ENCODE results near the gene BZW2.

BZW2 gene

GRCh38 chr7:16708511-16708910, 62.5 kb downstream of the BZW2 start:
- Mint-ChIP-seq H3K27me3 (ENCODE audit: low read depth) (no peaks in the 10 kb centered on the region), H3K9me3 (no peaks in the 10 kb centered on the region), H3K4me3 (no peak overlapping the region), H3K36me3 (ENCODE audit: low read depth) (peaks cover 31% of the 10 kb centered on the region), H3K4me1 (ENCODE audit: low read depth) (peaks cover 8% of the 10 kb centered on the region), H3K27ac (no peak overlapping the region)

- H3K27me3 Mint-ChIP-seq (ENCODE audit: low read depth), result no peaks in the 10 kb centered on the region
- H3K27ac Mint-ChIP-seq, result no peak overlapping the region
- no peak overlapping the region for H3K4me3 Mint-ChIP-seq
- H3K4me1 Mint-ChIP-seq (ENCODE audit: low read depth), result peaks cover 8% of the 10 kb centered on the region
- peaks cover 29% of the 10 kb centered on the region for H3K36me3 Mint-ChIP-seq (ENCODE audit: low read depth)
- no peaks in the 10 kb centered on the region for H3K9me3 Mint-ChIP-seq
Measured at GRCh38 chr7:16708980-16709379, 63.0 kb downstream of the BZW2 start.

GRCh38 chr7:16710651-16711050, 64.7 kb downstream of the BZW2 start:
- peaks cover 23% of the 10 kb centered on the region for H3K36me3 Mint-ChIP-seq (ENCODE audit: low read depth)
- H3K27me3 Mint-ChIP-seq (ENCODE audit: low read depth), result no peaks in the 10 kb centered on the region
- peaks cover 8% of the 10 kb centered on the region for H3K4me1 Mint-ChIP-seq (ENCODE audit: low read depth)
- H3K4me3 Mint-ChIP-seq, result no peak overlapping the region
- H3K9me3 Mint-ChIP-seq, result no peaks in the 10 kb centered on the region
- no peak overlapping the region for H3K27ac Mint-ChIP-seq

GRCh38 chr7:16711730-16712129, 65.7 kb downstream of the BZW2 start:
- Mint-ChIP-seq H3K27ac (no peak overlapping the region), H3K4me3 (no peak overlapping the region), H3K9me3 (no peaks in the 10 kb centered on the region), H3K27me3 (ENCODE audit: low read depth) (no peaks in the 10 kb centered on the region), H3K4me1 (ENCODE audit: low read depth) (peaks cover 8% of the 10 kb centered on the region), H3K36me3 (ENCODE audit: low read depth) (peaks cover 14% of the 10 kb centered on the region)

GRCh38 chr7:16712916-16713315, 66.9 kb downstream of the BZW2 start:
- H3K36me3 Mint-ChIP-seq (ENCODE audit: low read depth), result peaks cover 13% of the 10 kb centered on the region
- H3K4me1 Mint-ChIP-seq (ENCODE audit: low read depth), result peaks cover 8% of the 10 kb centered on the region
- H3K27ac Mint-ChIP-seq, result no peak overlapping the region
- H3K9me3 Mint-ChIP-seq, result no peaks in the 10 kb centered on the region
- H3K4me3 Mint-ChIP-seq, result no peak overlapping the region
- no peaks in the 10 kb centered on the region for H3K27me3 Mint-ChIP-seq (ENCODE audit: low read depth)

- Mint-ChIP-seq H3K27ac (no peak overlapping the region), H3K4me1 (ENCODE audit: low read depth) (peaks cover 3% of the 10 kb centered on the region), H3K36me3 (ENCODE audit: low read depth) (peaks cover 8% of the 10 kb centered on the region), H3K27me3 (ENCODE audit: low read depth) (no peaks in the 10 kb centered on the region), H3K4me3 (no peak overlapping the region), H3K9me3 (no peaks in the 10 kb centered on the region)
Measured at GRCh38 chr7:16715928-16716327, 69.9 kb downstream of the BZW2 start.

GRCh38 chr7:16718111-16718656, 72.2 kb downstream of the BZW2 start:
- Mint-ChIP-seq H3K4me1 (ENCODE audit: low read depth) (no peaks in the 10 kb centered on the region), H3K27ac (no peak overlapping the region), H3K27me3 (ENCODE audit: low read depth) (no peaks in the 10 kb centered on the region), H3K36me3 (ENCODE audit: low read depth) (no peaks in the 10 kb centered on the region), H3K4me3 (no peak overlapping the region), H3K9me3 (no peaks in the 10 kb centered on the region)

GRCh38 chr7:16719699-16720098, 73.7 kb downstream of the BZW2 start:
- no peaks in the 10 kb centered on the region for H3K4me1 Mint-ChIP-seq (ENCODE audit: low read depth)
- no peak overlapping the region for H3K27ac Mint-ChIP-seq

GRCh38 chr7:16721541-16721940, 75.6 kb downstream of the BZW2 start:
- no peaks in the 10 kb centered on the region for H3K27me3 Mint-ChIP-seq (ENCODE audit: low read depth)
- H3K9me3 Mint-ChIP-seq, result no peaks in the 10 kb centered on the region
- no peaks in the 10 kb centered on the region for H3K4me1 Mint-ChIP-seq (ENCODE audit: low read depth)
- no peaks in the 10 kb centered on the region for H3K36me3 Mint-ChIP-seq (ENCODE audit: low read depth)
- no peak overlapping the region for H3K27ac Mint-ChIP-seq
- no peak overlapping the region for H3K4me3 Mint-ChIP-seq

More at GRCh38 chr7:16719699-16720098, 73.7 kb downstream of the BZW2 start:
- Mint-ChIP-seq H3K4me3 (no peak overlapping the region), H3K36me3 (ENCODE audit: low read depth) (no peaks in the 10 kb centered on the region), H3K27me3 (ENCODE audit: low read depth) (no peaks in the 10 kb centered on the region), H3K9me3 (no peaks in the 10 kb centered on the region)

GRCh38 chr7:16724344-16724743, 78.4 kb downstream of the BZW2 start:
- no peaks in the 10 kb centered on the region for H3K27me3 Mint-ChIP-seq (ENCODE audit: low read depth)
- no peaks in the 10 kb centered on the region for H3K4me1 Mint-ChIP-seq (ENCODE audit: low read depth)
- no peaks in the 10 kb centered on the region for H3K9me3 Mint-ChIP-seq
- H3K27ac Mint-ChIP-seq, result no peak overlapping the region
- no peaks in the 10 kb centered on the region for H3K36me3 Mint-ChIP-seq (ENCODE audit: low read depth)
- no peak overlapping the region for H3K4me3 Mint-ChIP-seq

GRCh38 chr7:16726189-16726588, 80.2 kb downstream of the BZW2 start:
- no peak overlapping the region for H3K4me3 Mint-ChIP-seq
- no peaks in the 10 kb centered on the region for H3K4me1 Mint-ChIP-seq (ENCODE audit: low read depth)
- no peaks in the 10 kb centered on the region for H3K9me3 Mint-ChIP-seq
- H3K27me3 Mint-ChIP-seq (ENCODE audit: low read depth), result no peaks in the 10 kb centered on the region
- H3K36me3 Mint-ChIP-seq (ENCODE audit: low read depth), result no peaks in the 10 kb centered on the region
- H3K27ac Mint-ChIP-seq, result no peak overlapping the region

GRCh38 chr7:16727736-16728135, 81.8 kb downstream of the BZW2 start:
- no peaks in the 10 kb centered on the region for H3K36me3 Mint-ChIP-seq (ENCODE audit: low read depth)
- H3K4me3 Mint-ChIP-seq, result no peak overlapping the region
- H3K27me3 Mint-ChIP-seq (ENCODE audit: low read depth), result no peaks in the 10 kb centered on the region
- H3K4me1 Mint-ChIP-seq (ENCODE audit: low read depth), result no peaks in the 10 kb centered on the region
- no peaks in the 10 kb centered on the region for H3K9me3 Mint-ChIP-seq
- H3K27ac Mint-ChIP-seq, result no peak overlapping the region

- H3K27ac Mint-ChIP-seq, result no peak overlapping the region
- H3K4me1 Mint-ChIP-seq (ENCODE audit: low read depth), result no peaks in the 10 kb centered on the region
- H3K4me3 Mint-ChIP-seq, result no peak overlapping the region
- H3K36me3 Mint-ChIP-seq (ENCODE audit: low read depth), result no peaks in the 10 kb centered on the region
- no peaks in the 10 kb centered on the region for H3K27me3 Mint-ChIP-seq (ENCODE audit: low read depth)
- no peaks in the 10 kb centered on the region for H3K9me3 Mint-ChIP-seq
Measured at GRCh38 chr7:16728811-16729210, 82.8 kb downstream of the BZW2 start.

- H3K9me3 Mint-ChIP-seq, result no peaks in the 10 kb centered on the region
- H3K4me1 Mint-ChIP-seq (ENCODE audit: low read depth), result peaks cover 3% of the 10 kb centered on the region
- no peaks in the 10 kb centered on the region for H3K36me3 Mint-ChIP-seq (ENCODE audit: low read depth)
- no peak overlapping the region for H3K4me3 Mint-ChIP-seq
- H3K27ac Mint-ChIP-seq, result no peak overlapping the region
- no peaks in the 10 kb centered on the region for H3K27me3 Mint-ChIP-seq (ENCODE audit: low read depth)
Measured at GRCh38 chr7:16729541-16729940, 83.6 kb downstream of the BZW2 start.

GRCh38 chr7:16730937-16731336, 85.0 kb downstream of the BZW2 start:
- Mint-ChIP-seq H3K36me3 (ENCODE audit: low read depth) (no peaks in the 10 kb centered on the region), H3K9me3 (no peaks in the 10 kb centered on the region), H3K27me3 (ENCODE audit: low read depth) (no peaks in the 10 kb centered on the region), H3K4me3 (no peak overlapping the region), H3K27ac (no peak overlapping the region), H3K4me1 (ENCODE audit: low read depth) (peaks cover 5% of the 10 kb centered on the region)

- H3K27me3 Mint-ChIP-seq (ENCODE audit: low read depth), result no peaks in the 10 kb centered on the region
- H3K4me3 Mint-ChIP-seq, result no peak overlapping the region
- peaks cover 5% of the 10 kb centered on the region for H3K4me1 Mint-ChIP-seq (ENCODE audit: low read depth)
- no peak overlapping the region for H3K27ac Mint-ChIP-seq
- no peaks in the 10 kb centered on the region for H3K9me3 Mint-ChIP-seq
- H3K36me3 Mint-ChIP-seq (ENCODE audit: low read depth), result no peaks in the 10 kb centered on the region
Measured at GRCh38 chr7:16732828-16733227, 86.8 kb downstream of the BZW2 start.
